A172 (cell line): ENCODE measurements around the gene FLCN. TPM values are rescaled to one million over a fixed set of nuclear protein-coding genes. Genes with fewer than 3 reads are reported as not detected.
"Not testable (repeated sequence)": the region's sequence is repeated elsewhere in the genome, so short reads cannot be mapped to it uniquely, and the experiment has no call there.

ENCODE experiments used
- DNase-seq: peaks from one replicate; pipeline ENCODE4 v3.0.0-alpha.2; 2015; ENCODE audit warnings: low spot score
- total RNA-seq: library from RNA; depleted of rRNA; stranded (reverse); fragments of >200 nt; shearing (Covaris generic); gene quantifications from 2 replicates; pipeline ENCODE4 v1.2.3, GENCODE V29; 2014; rRNA removed

The FLCN gene
- total RNA-seq = 58.2 and 78.1 TPM in 2 replicates

GRCh38 chr17:17237026-17237799 lies at the start of gene FLCN:
Gene FLCN, minus strand, starts transcription at chr17:17237168. Its CDS starts 9,031 bp downstream, at chr17:17228137.
- peak; percentile 83 for DNase-seq

GRCh38 chr17:17285951-17286350 lies 49.0 kb upstream of the FLCN start:
- no peak for DNase-seq

- DNase-seq = peak; percentile 98
These were observed 43.9 kb upstream of the FLCN start, which contains the start of gene COPS3 for GRCh38 chr17:17280613-17281549. Gene COPS3, minus strand, starts transcription at chr17:17281246. Its CDS starts 60 bp downstream, at chr17:17281186.

GRCh38 chr17:17279316-17279715 lies 42.3 kb upstream of the FLCN start:
- DNase-seq = no peak

- not testable (repeated sequence) for DNase-seq
These were observed 40.5 kb upstream of the FLCN start for GRCh38 chr17:17277431-17277830.

- DNase-seq = no peak
These were observed 39.0 kb upstream of the FLCN start for GRCh38 chr17:17275971-17276370.

GRCh38 chr17:17269926-17270773 lies 33.2 kb upstream of the FLCN start:
- DNase-seq = no peak

GRCh38 chr17:17264430-17264829 lies 27.5 kb upstream of the FLCN start:
- no peak for DNase-seq

GRCh38 chr17:17258998-17259397 lies 22.0 kb upstream of the FLCN start:
- DNase-seq = no peak

- no peak for DNase-seq
These were observed 21.0 kb upstream of the FLCN start for GRCh38 chr17:17258011-17258410.

- DNase-seq = no peak
These were observed 19.3 kb upstream of the FLCN start for GRCh38 chr17:17256316-17256715.

GRCh38 chr17:17255689-17256088 lies 18.7 kb upstream of the FLCN start:
- not testable (repeated sequence) for DNase-seq

- no peak for DNase-seq
These were observed 17.1 kb upstream of the FLCN start for GRCh38 chr17:17254036-17254435.

- no peak for DNase-seq
These were observed 16.4 kb upstream of the FLCN start for GRCh38 chr17:17253406-17253805.

- no peak for DNase-seq
These were observed 15.2 kb upstream of the FLCN start for GRCh38 chr17:17252149-17252661.

GRCh38 chr17:17246879-17247278 lies 9.9 kb upstream of the FLCN start:
- no peak for DNase-seq

- no peak for DNase-seq
These were observed 6.2 kb upstream of the FLCN start for GRCh38 chr17:17243163-17243562.

- no peak for DNase-seq
These were observed 5.3 kb upstream of the FLCN start for GRCh38 chr17:17242246-17242645.

GRCh38 chr17:17241656-17242055 lies 4.7 kb upstream of the FLCN start:
- no peak for DNase-seq

GRCh38 chr17:17239832-17240231 lies 2.9 kb upstream of the FLCN start:
- no peak for DNase-seq

GRCh38 chr17:17236295-17237025 lies 508 bp downstream of the FLCN start:
- DNase-seq = peak; percentile 34
